ENCODE data around the gene ZNRF2. TPM values are rescaled to one million over a fixed set of nuclear protein-coding genes. Genes with fewer than 3 reads are reported as not detected.
A peak's percentile ranks its signal among the peaks of the same experiment; 100 is the strongest.

ZNRF2 gene
- total and polyA plus RNA-seq, 2 of the 13 experiments (the other 11 are each of a cell fraction or from before 2014, with no cell fraction given): 3.5 to 7.7 TPM

GRCh38 chr7:30284298-30285066 lies at the start of gene ZNRF2 (continued):
- TF ChIP-seq, protein P1, sequence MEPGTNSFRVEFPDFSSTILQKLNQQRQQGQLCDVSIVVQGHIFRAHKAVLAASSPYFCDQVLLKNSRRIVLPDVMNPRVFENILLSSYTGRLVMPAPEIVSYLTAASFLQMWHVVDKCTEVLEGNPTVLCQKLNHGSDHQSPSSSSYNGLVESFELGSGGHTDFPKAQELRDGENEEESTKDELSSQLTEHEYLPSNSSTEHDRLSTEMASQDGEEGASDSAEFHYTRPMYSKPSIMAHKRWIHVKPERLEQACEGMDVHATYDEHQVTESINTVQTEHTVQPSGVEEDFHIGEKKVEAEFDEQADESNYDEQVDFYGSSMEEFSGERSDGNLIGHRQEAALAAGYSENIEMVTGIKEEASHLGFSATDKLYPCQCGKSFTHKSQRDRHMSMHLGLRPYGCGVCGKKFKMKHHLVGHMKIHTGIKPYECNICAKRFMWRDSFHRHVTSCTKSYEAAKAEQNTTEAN (CRISPR knock-in tag; conservative IDR thresholded peaks at IDR 0.05): peak; percentile 87
- TF ChIP-seq ETV5 (CRISPR knock-in tag; IDR thresholded peaks at IDR 0.05; ENCODE audit: borderline replicate concordance) (peak; percentile 23), SMYD3 (CRISPR knock-in tag; IDR thresholded peaks at IDR 0.05) (no peak), ZNF33B (CRISPR knock-in tag; IDR thresholded peaks at IDR 0.05) (0 out of 2 replicates have a peak, but pooled peaks have one; percentile 76), SOX6 (IDR thresholded peaks at IDR 0.05) (no peak), SOX6 (CRISPR knock-in tag; IDR thresholded peaks at IDR 0.05) (peak; percentile 40), RBAK (CRISPR knock-in tag; IDR thresholded peaks at IDR 0.05) (no peak), EEA1 (CRISPR knock-in tag; IDR thresholded peaks at IDR 0.05; ENCODE audit: borderline replicate concordance) (peak; percentile 80), MTA1 (CRISPR knock-in tag; IDR thresholded peaks at IDR 0.05; ENCODE audit: borderline replicate concordance) (peak; percentile 57; the same call in 1 of the 2 replicates), ZHX1 (CRISPR knock-in tag; IDR thresholded peaks at IDR 0.05; ENCODE audit: low read depth) (no peak), SRY (CRISPR knock-in tag; IDR thresholded peaks at IDR 0.05) (0 out of 2 replicates have a peak, but pooled peaks have one; percentile 32), KLF9 (CRISPR knock-in tag; IDR thresholded peaks at IDR 0.05; ENCODE audit: low read depth) (peak; percentile 38; the same call in 1 of the 2 replicates), ZNF136 (CRISPR knock-in tag; IDR thresholded peaks at IDR 0.05; ENCODE audit: low read depth) (no peak; the same call in 1 of the 2 replicates), RXRA (CRISPR knock-in tag; IDR thresholded peaks at IDR 0.05) (peak; percentile 53; the same call in 1 of the 2 replicates)
- TF ChIP-seq, protein P2, sequence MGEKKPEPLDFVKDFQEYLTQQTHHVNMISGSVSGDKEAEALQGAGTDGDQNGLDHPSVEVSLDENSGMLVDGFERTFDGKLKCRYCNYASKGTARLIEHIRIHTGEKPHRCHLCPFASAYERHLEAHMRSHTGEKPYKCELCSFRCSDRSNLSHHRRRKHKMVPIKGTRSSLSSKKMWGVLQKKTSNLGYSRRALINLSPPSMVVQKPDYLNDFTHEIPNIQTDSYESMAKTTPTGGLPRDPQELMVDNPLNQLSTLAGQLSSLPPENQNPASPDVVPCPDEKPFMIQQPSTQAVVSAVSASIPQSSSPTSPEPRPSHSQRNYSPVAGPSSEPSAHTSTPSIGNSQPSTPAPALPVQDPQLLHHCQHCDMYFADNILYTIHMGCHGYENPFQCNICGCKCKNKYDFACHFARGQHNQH (CRISPR knock-in tag; IDR thresholded peaks at IDR 0.05): 0 out of 2 replicates have a peak, but pooled peaks have one; percentile 48
- TF ChIP-seq, protein P3, sequence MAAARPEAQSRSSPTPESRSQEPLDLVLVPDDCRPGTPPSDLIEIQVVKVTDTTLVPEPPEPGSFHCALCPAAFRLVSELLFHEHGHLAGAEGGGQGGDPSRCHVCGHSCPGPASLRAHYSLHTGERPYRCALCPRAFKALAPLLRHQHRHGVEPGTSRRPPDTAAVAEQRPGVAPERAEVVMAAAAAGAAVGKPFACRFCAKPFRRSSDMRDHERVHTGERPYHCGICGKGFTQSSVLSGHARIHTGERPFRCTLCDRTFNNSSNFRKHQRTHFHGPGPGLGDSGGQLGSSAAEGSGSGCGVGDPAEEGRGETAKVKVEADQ (CRISPR knock-in tag; IDR thresholded peaks at IDR 0.05; ENCODE audit: borderline replicate concordance): no peak
- TF ChIP-seq, protein P4, sequence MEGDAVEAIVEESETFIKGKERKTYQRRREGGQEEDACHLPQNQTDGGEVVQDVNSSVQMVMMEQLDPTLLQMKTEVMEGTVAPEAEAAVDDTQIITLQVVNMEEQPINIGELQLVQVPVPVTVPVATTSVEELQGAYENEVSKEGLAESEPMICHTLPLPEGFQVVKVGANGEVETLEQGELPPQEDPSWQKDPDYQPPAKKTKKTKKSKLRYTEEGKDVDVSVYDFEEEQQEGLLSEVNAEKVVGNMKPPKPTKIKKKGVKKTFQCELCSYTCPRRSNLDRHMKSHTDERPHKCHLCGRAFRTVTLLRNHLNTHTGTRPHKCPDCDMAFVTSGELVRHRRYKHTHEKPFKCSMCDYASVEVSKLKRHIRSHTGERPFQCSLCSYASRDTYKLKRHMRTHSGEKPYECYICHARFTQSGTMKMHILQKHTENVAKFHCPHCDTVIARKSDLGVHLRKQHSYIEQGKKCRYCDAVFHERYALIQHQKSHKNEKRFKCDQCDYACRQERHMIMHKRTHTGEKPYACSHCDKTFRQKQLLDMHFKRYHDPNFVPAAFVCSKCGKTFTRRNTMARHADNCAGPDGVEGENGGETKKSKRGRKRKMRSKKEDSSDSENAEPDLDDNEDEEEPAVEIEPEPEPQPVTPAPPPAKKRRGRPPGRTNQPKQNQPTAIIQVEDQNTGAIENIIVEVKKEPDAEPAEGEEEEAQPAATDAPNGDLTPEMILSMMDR (CRISPR knock-in tag; IDR thresholded peaks at IDR 0.05): peak; percentile 59

Measured in HepG2 (cell line).